ENCODE data around the gene ANKRD6. TPM values are rescaled to one million over a fixed set of nuclear protein-coding genes. Genes with fewer than 3 reads are reported as not detected.

ANKRD6 gene
- total and polyA plus RNA-seq, 8 donors: 6.3 to 14.7 (median 9.6) TPM

- no peak for TF ChIP-seq CTCF (IDR thresholded peaks at IDR 0.05)
- 95 to 100% methylated on average over 1 of the region's 1 CpG for WGBS, 2 donors
These were observed 77.4 kb downstream of the ANKRD6 start for GRCh38 chr6:89510393-89510792.

GRCh38 chr6:89518352-89519055 lies 85.6 kb downstream of the ANKRD6 start:
- DNase-seq: no peak
- no peaks in the 10 kb centered on the region for H3K27me3 ChIP-seq
- no peak for TF ChIP-seq CTCF (IDR thresholded peaks at IDR 0.05)
- no peak overlapping the region for H3K27ac ChIP-seq
- intact Hi-C loops (cut with DNase I): no loop called here
- no peak for ATAC-seq
- no peak for FAIRE-seq
- H3K4me3 ChIP-seq: no peak overlapping the region
- 95 to 98% methylated on average over 4 of the region's 4 CpGs for WGBS, 2 donors
- H3K4me1 ChIP-seq: no peaks in the 10 kb centered on the region
- H3K36me3 ChIP-seq: no peaks in the 10 kb centered on the region
- H3K9me3 ChIP-seq: no peaks in the 10 kb centered on the region

More at GRCh38 chr6:89510393-89510792, 77.4 kb downstream of the ANKRD6 start:
- Histone ChIP-seq H3K4me1 (peaks cover 0 to 4% (median 0%) of the 10 kb centered on the region in 3 donors), H3K9me3 (no peaks in the 10 kb centered on the region), H3K36me3 (no peaks in the 10 kb centered on the region), H3K27me3 (no peaks in the 10 kb centered on the region), H3K4me3 (no peak overlapping the region), H3K27ac (no peak overlapping the region)
- ATAC-seq (no peak), DNase-seq (no peak), FAIRE-seq (no peak)
- intact Hi-C loops (cut with DNase I): no loop called here

GRCh38 chr6:89520736-89521135 lies 87.8 kb downstream of the ANKRD6 start:
- H3K27me3 ChIP-seq: no peaks in the 10 kb centered on the region
- no peak for ATAC-seq

GRCh38 chr6:89522778-89523177 lies 89.8 kb downstream of the ANKRD6 start:
- no peak overlapping the region for H3K4me3 ChIP-seq
- no peak overlapping the region for H3K27ac ChIP-seq
- H3K4me1 ChIP-seq: no peaks in the 10 kb centered on the region
- no peaks in the 10 kb centered on the region for H3K36me3 ChIP-seq
- no peak for ATAC-seq
- WGBS, 2 donors: 86% methylated on average over 2 of the region's 2 CpGs
- intact Hi-C loops (cut with DNase I): no loop called here
- no peaks in the 10 kb centered on the region for H3K27me3 ChIP-seq
- no peak for DNase-seq
- no peaks in the 10 kb centered on the region for H3K9me3 ChIP-seq
- TF ChIP-seq CTCF (IDR thresholded peaks at IDR 0.05): no peak
- no peak for FAIRE-seq

More at GRCh38 chr6:89520736-89521135, 87.8 kb downstream of the ANKRD6 start:
- TF ChIP-seq CTCF (IDR thresholded peaks at IDR 0.05): no peak
- intact Hi-C loops (cut with DNase I): no loop called here
- FAIRE-seq (no peak), DNase-seq (no peak)
- Histone ChIP-seq H3K4me1 (no peaks in the 10 kb centered on the region), H3K9me3 (no peaks in the 10 kb centered on the region), H3K4me3 (no peak overlapping the region), H3K27ac (no peak overlapping the region), H3K36me3 (no peaks in the 10 kb centered on the region)

- 90 to 97% methylated on average over 4 of the region's 4 CpGs for WGBS, 2 donors
These were observed 93.0 kb downstream of the ANKRD6 start for GRCh38 chr6:89525786-89526562.

More at GRCh38 chr6:89525786-89526562, 93.0 kb downstream of the ANKRD6 start:
- no peak overlapping the region for H3K27ac ChIP-seq
- FAIRE-seq (no peak), DNase-seq (no peak), ATAC-seq (no peak)
- H3K27me3 ChIP-seq: no peaks in the 10 kb centered on the region
- intact Hi-C loops (cut with DNase I): no loop called here
- no peaks in the 10 kb centered on the region for H3K4me1 ChIP-seq
- no peak for TF ChIP-seq CTCF (IDR thresholded peaks at IDR 0.05)
- H3K4me3 ChIP-seq: no peak overlapping the region
- H3K9me3 ChIP-seq: no peaks in the 10 kb centered on the region
- no peaks in the 10 kb centered on the region for H3K36me3 ChIP-seq
